Measurements from ENCODE around the gene ZSWIM1.

The ZSWIM1 gene

DNA sequence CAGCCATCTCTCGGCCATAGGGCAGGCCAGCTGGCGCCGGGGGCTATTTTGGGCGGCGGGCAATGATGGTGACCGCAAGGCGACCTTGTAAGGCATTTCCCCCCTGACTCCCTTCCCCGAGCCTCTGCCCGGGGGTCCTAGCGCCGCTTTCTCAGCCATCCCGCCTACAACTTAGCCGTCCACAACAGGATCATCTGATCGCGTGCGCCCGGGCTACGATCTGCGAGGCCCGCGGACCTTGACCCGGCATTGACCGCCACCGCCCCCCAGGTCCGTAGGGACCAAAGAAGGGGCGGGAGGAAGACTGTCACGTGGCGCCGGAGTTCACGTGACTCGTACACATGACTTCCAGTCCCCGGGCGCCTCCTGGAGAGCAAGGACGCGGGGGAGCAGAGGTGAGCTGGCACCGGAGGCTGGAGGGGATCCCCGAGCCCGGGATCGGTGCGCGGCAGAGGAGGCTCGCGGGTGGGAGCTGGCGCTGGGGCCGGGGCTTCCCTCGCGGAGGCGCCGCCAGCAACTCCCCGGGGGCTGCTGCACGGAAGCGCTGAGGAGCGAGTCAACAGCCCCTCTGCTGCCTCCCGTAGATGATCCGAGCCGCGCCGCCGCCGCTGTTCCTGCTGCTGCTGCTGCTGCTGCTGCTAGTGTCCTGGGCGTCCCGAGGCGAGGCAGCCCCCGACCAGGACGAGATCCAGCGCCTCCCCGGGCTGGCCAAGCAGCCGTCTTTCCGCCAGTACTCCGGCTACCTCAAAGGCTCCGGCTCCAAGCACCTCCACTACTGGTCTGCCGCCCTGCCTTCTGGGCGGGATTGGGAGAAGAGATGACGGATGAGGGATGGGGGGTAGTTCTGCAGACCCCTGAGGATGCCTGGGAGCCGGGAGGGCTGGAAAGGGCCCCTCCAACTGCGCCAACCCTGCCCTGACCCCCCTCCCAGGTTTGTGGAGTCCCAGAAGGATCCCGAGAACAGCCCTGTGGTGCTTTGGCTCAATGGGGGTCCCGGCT lies 10.3 kb downstream of the ZSWIM1 start, which contains the start of the genes CTSA and NEURL2:
Gene CTSA (plus strand): TSS at position 351 of the 999 bp plus-strand sequence. CDS start 234 bp downstream, at position 585.
Gene NEURL2 (minus strand): TSS at position 224 of the 999 bp plus-strand sequence. CDS start 217 bp downstream, at position 7.
- peak within 1 kb of the TSS; percentile 81 for H3K27ac ChIP-seq
- TF ChIP-seq, protein P1, sequence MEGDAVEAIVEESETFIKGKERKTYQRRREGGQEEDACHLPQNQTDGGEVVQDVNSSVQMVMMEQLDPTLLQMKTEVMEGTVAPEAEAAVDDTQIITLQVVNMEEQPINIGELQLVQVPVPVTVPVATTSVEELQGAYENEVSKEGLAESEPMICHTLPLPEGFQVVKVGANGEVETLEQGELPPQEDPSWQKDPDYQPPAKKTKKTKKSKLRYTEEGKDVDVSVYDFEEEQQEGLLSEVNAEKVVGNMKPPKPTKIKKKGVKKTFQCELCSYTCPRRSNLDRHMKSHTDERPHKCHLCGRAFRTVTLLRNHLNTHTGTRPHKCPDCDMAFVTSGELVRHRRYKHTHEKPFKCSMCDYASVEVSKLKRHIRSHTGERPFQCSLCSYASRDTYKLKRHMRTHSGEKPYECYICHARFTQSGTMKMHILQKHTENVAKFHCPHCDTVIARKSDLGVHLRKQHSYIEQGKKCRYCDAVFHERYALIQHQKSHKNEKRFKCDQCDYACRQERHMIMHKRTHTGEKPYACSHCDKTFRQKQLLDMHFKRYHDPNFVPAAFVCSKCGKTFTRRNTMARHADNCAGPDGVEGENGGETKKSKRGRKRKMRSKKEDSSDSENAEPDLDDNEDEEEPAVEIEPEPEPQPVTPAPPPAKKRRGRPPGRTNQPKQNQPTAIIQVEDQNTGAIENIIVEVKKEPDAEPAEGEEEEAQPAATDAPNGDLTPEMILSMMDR (conservative IDR thresholded peaks at IDR 0.05) = no peak

DNA sequence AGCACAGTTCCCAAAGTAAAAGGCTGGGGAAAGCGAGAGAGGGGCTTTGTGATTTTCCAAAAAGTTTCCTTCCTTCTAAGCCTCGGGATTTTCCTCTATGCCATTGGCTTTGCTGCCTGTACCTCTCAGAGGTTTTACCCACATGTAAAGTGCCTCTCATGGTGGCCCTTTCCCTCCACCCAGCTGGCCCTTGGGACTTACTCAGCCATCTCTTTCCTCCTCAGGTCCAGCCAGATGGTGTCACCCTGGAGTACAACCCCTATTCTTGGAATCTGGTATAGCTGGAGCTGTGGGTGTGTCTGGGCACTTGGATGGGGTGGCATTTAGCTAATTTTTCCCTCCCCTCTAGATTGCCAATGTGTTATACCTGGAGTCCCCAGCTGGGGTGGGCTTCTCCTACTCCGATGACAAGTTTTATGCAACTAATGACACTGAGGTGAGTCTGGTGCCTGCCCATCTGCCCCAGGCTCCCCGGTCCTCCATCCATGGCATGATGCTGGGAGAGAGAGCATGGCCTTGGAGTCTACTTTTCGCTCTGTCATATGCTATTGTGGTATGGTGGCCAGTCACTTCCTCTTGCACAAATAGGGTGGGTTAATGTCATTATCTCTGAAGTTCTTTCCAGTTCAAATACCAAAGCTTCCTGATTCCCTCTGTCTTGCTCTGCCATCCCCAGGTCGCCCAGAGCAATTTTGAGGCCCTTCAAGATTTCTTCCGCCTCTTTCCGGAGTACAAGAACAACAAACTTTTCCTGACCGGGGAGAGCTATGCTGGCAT lies 11.2 kb downstream of the ZSWIM1 start:
- TF ChIP-seq, protein P1 (conservative IDR thresholded peaks at IDR 0.05) = peak; percentile 18; the same call in 1 of the 2 replicates
- H3K27ac ChIP-seq = peak overlapping the region; percentile 81; the same call in 1 of the 2 replicates

DNA sequence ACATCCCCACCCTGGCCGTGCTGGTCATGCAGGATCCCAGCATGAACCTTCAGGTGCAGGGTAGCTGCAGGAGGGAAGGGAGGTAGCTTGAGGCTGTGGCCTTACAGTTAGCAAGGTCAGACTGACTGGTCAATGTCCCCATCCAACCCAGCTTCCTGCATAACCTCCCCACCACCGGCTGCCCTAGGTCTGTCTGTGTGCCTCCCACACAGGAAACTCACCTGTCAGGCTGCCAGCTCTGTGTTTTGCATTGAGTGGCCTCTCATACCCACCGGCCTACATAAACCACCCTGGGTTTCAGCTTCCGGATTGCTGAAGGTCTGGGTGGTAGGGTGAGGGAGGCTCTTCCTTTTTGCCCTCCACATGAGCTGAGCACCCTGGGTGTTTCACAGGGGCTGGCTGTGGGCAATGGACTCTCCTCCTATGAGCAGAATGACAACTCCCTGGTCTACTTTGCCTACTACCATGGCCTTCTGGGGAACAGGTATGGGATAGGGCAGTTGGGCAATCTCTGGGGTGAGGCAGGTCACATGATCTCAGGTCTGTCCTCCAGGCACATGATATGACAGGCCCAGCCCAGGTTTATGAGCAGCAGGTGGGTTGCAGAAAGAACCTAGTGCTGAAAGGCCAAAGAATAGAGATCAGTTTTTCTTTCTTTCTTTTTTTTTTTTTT lies 11.9 kb downstream of the ZSWIM1 start:
- TF ChIP-seq, protein P1 (conservative IDR thresholded peaks at IDR 0.05) = no peak
- H3K27ac ChIP-seq = no peak overlapping the region

DNA sequence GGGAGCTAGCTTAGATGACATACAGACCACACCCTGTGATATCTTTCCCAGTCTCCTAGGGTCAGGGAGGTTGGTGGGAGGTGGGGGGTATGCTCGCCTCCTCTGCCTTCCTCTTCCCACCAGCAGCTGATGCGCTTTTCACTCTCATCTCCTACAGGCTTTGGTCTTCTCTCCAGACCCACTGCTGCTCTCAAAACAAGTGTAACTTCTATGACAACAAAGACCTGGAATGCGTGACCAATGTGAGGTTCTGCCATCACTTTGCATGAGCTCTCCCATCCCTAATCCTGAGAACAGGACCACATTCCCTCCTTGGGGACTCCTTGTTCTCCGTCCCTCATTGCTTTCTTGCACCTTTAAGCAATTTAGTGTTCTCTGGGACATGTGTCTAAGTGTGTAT lies 12.8 kb downstream of the ZSWIM1 start:
- H3K27ac ChIP-seq = no peak overlapping the region

DNA sequence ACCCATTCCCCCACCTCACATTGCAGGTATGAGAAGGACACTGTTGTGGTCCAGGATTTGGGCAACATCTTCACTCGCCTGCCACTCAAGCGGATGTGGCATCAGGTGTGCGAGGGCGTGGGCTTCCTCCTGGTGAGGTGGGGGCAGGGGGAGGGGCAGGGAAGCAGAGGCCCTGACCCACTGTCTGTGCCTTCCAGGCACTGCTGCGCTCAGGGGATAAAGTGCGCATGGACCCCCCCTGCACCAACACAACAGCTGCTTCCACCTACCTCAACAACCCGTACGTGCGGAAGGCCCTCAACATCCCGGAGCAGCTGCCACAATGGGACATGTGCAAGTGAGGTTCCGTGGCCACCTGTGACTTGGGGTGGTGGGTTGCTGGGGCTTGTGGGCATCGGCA lies 13.8 kb downstream of the ZSWIM1 start:
- H3K27ac ChIP-seq = no peak overlapping the region
- TF ChIP-seq, protein P1 (conservative IDR thresholded peaks at IDR 0.05) = no peak

More for the DNA sequence above, 12.8 kb downstream of the ZSWIM1 start:
- TF ChIP-seq, protein P1 (conservative IDR thresholded peaks at IDR 0.05) = no peak

DNA sequence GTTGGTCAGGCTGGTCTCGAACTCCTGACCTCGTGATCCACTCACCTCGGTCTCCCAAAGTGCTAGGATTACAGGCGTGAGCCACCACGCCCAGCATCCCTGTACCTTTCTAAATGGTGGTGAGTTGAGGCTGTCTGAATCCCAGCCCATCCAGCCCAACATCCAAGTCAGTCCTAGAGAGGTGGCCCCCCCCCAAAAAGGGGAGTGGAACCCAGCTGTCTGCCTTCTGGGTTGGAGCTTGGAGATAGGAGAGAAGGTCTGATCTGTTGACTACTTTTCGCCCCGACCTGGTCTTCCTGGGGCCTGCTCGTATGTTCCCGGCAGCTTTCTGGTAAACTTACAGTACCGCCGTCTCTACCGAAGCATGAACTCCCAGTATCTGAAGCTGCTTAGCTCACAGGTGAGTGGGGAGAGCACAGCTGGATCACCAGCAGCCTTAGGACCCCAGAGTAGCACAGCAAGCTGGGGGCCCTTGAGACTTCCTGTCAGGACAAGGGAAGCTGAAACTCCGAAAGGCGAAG lies 15.7 kb downstream of the ZSWIM1 start:
- H3K27ac ChIP-seq = no peak overlapping the region
- TF ChIP-seq, protein P1 (conservative IDR thresholded peaks at IDR 0.05) = no peak

Data from VCaP (cell line).